Ovary (tissue), 9 donors: Measurements from ENCODE around the gene RNU2-1. TPM values are rescaled to one million over a fixed set of nuclear protein-coding genes. Genes with fewer than 3 reads are reported as not detected.

Experiments used
- DNase-seq, 5 donors: peaks; one replicate each; pipeline ENCODE4 v3.0.0-alpha.2; 2019 to 2020
- H3K27ac ChIP-seq, 2 donors: fragments of 200-600 bp; one replicate each; pipeline versions ENCODE4 v1.5.1 to v1.8.0; 2019 to 2022
- H3K27me3 ChIP-seq: fragments of 200-600 bp; one replicate; pipeline ENCODE4 v1.8.0; 2022
- H3K36me3 ChIP-seq: fragments of 200-600 bp; sonication (generic); one replicate; pipeline ENCODE4 v1.5.1; 2019
- H3K4me1 ChIP-seq: one replicate; pipeline ENCODE4 v1.8.1; 2013; ENCODE audit warnings: mild to moderate bottlenecking, moderate library complexity; ENCODE audit not compliant: insufficient read depth
- H3K4me3 ChIP-seq: fragments of 200-600 bp; sonication (generic); one replicate; pipeline ENCODE4 v1.5.1; 2017
- H3K9me3 ChIP-seq, 2 donors: fragments of 200-600 bp in 1 of 2; sonication (generic) in 1 of 2; one replicate each; pipeline versions ENCODE4 v1.5.1 to v1.8.1; 2013 to 2019; ENCODE audit warnings: mild to moderate bottlenecking in 1 of 2, moderate library complexity in 1 of 2
- CTCF ChIP-seq, 3 donors: fragments of 450-650 bp in 2 of 3; fragments of 200-600 bp in 1 of 3; IDR thresholded peaks; one replicate each; pipeline versions ENCODE4 v1.5.1 to v1.8.0; 2016 to 2022; ENCODE audit warnings: antibody characterized with exemption in 3 of 3, mild to moderate bottlenecking in 1 of 3
- EP300 ChIP-seq: sonication (generic); formaldehyde crosslinking; IDR thresholded peaks from one replicate; pipeline ENCODE4 v1.6.1; 2017; ENCODE audit warnings: antibody characterized with exemption
- POLR2A ChIP-seq: fragments of 450-650 bp; IDR thresholded peaks from one replicate; pipeline ENCODE4 v1.6.1; 2017; ENCODE audit warnings: antibody characterized with exemption, mild to moderate bottlenecking, moderate library complexity
- WGBS, 3 donors: extraction: QIAGEN DNeasy Blood & Tissue Kit in 1 of 3; methylation state at CpG; one replicate each; pipeline versions ENCODE4 v1.1.5 to v1.1.7; 2013 to 2017; 5-methylcytosine and 5-hydroxymethylcytosine counted together
- intact Hi-C, 4 donors: fragments of 100-400 bp; cut with DNase I; formaldehyde crosslinking; loops; one replicate each; pipeline versions ENCODE4 v1.11.0 to v1.15.1; 2022 to 2023
- polyA plus RNA-seq, 2 donors: library from polyadenylated mRNA; stranded (reverse); fragments of 200-250 nt in 1 of 2; fragments of 350-450 nt in 1 of 2; fragmentation: Illumina TruSeq in 1 of 2; extraction: RNeasy Lipid Tissue Mini Kit (QIAGEN cat#74804) in 1 of 2; gene quantifications; one replicate each; pipeline ENCODE4 v1.2.3, GENCODE V29; 2013 to 2014
- total RNA-seq, 7 donors: library from RNA; depleted of rRNA in 2 of 7; stranded (reverse); fragments of >200 nt in 2 of 7; fragmentation: NEBNext Ultra II Directional in 3 of 7; extraction: Animal tissue kit (Norgen Biotek cat#: 25700) in 3 of 7; gene quantifications; one replicate each; pipeline versions ENCODE4 v1.1.0 to v1.2.4, GENCODE V29; 2016 to 2023
- donor health status: DM: no; HTN: no; CAD: no; lungs with moderate emphysema.
- donor health status: DM: no; HTN: no; CAD: no.
- donor health status: Bipolar disorder and iron deficiency.
- donor health status: DM: yes; HTN: yes; CAD: no.
- donor health status: DM: no; HTN: no; CAD: no.
- donor health status: DM: yes; HTN: yes; CAD: no.

RNU2-1 gene
- total and polyA plus RNA-seq, 9 donors = 2,710 to 10,212 (median 7,317) TPM; not detected in 4

GRCh38 chr17:43216369-43216761 is 17.4 kb downstream of the RNU2-1 start:
- DNase-seq = no peak
- H3K27ac ChIP-seq = peak overlapping the region in 1 of 2 donors; percentile 3
- H3K9me3 ChIP-seq = no peaks in the 10 kb centered on the region
- WGBS, 3 donors = 42 to 60% (median 49%) methylated on average over 4 of the region's 4 CpGs
- no peaks in the 10 kb centered on the region for H3K36me3 ChIP-seq
- intact Hi-C loops = loop anchor here in 1 of 4 donors (10.0 kb wide), 2 partner anchors 82 to 192 kb away; partner anchors contain the start of genes RND2 and VAT1
- TF ChIP-seq EP300 (no peak), CTCF (IDR thresholded peaks at IDR 0.05) (no peak), POLR2A (no peak)
- no peaks in the 10 kb centered on the region for H3K27me3 ChIP-seq
- H3K4me1 ChIP-seq = peaks cover 5% of the 10 kb centered on the region
- no peak overlapping the region for H3K4me3 ChIP-seq

- H3K4me3 ChIP-seq = no peak overlapping the region
- intact Hi-C loops = loop anchor here in 1 of 4 donors (10.0 kb wide), 2 partner anchors 81 to 191 kb away; partner anchors contain the start of genes RND2 and VAT1
- peaks cover 5% of the 10 kb centered on the region for H3K4me1 ChIP-seq
- TF ChIP-seq CTCF (IDR thresholded peaks at IDR 0.05) (no peak), POLR2A (no peak), EP300 (no peak)
- DNase-seq = no peak
- no peaks in the 10 kb centered on the region for H3K27me3 ChIP-seq
- WGBS, 3 donors = 68 to 76% (median 74%) methylated on average over 3 of the region's 3 CpGs
- H3K27ac ChIP-seq = no peak overlapping the region
- no peaks in the 10 kb centered on the region for H3K9me3 ChIP-seq
- H3K36me3 ChIP-seq = no peaks in the 10 kb centered on the region
Observed at GRCh38 chr17:43215341-43215740, 18.4 kb downstream of the RNU2-1 start.

- H3K9me3 ChIP-seq = no peaks in the 10 kb centered on the region
- no peaks in the 10 kb centered on the region for H3K36me3 ChIP-seq
- intact Hi-C loops = loop anchor here in 1 of 4 donors (10.0 kb wide), 2 partner anchors 79 to 189 kb away; partner anchors contain the start of genes RND2 and VAT1
- no peak for TF ChIP-seq EP300
- no peak for TF ChIP-seq POLR2A
- no peak for TF ChIP-seq CTCF (IDR thresholded peaks at IDR 0.05)
- H3K27me3 ChIP-seq = no peaks in the 10 kb centered on the region
- peaks cover 5% of the 10 kb centered on the region for H3K4me1 ChIP-seq
- no peak for DNase-seq
- 81 to 87% (median 86%) methylated on average over 2 of the region's 2 CpGs for WGBS, 3 donors
- no peak overlapping the region for H3K27ac ChIP-seq
- no peak overlapping the region for H3K4me3 ChIP-seq
Observed at GRCh38 chr17:43213545-43213944, 20.2 kb downstream of the RNU2-1 start.

- H3K36me3 ChIP-seq = no peaks in the 10 kb centered on the region
- DNase-seq = no peak
- H3K4me1 ChIP-seq = peaks cover 5% of the 10 kb centered on the region
- no peak for TF ChIP-seq EP300
- no peak for TF ChIP-seq POLR2A
- TF ChIP-seq CTCF (IDR thresholded peaks at IDR 0.05) = no peak
- H3K4me3 ChIP-seq = peak overlapping the region; percentile 54
- intact Hi-C loops = loop anchor here in 1 of 4 donors (10.0 kb wide), 2 partner anchors 78 to 188 kb away; partner anchors contain the start of genes RND2 and VAT1
- peak overlapping the region in 1 of 2 donors; percentile 72 for H3K27ac ChIP-seq
- no peaks in the 10 kb centered on the region for H3K27me3 ChIP-seq
- WGBS, 3 donors = 40 to 55% (median 44%) methylated on average over 7 of the region's 7 CpGs
- H3K9me3 ChIP-seq = no peaks in the 10 kb centered on the region
Observed at GRCh38 chr17:43212641-43213490, 20.9 kb downstream of the RNU2-1 start.
